Mesenchymal stem cell (in vitro differentiated cells and primary cell): Measurements from ENCODE around the gene TMEM184B. TPM values are rescaled to one million over a fixed set of nuclear protein-coding genes. Genes with fewer than 3 reads are reported as not detected.

Experiments
- DNase-seq: peaks from one replicate; pipeline ENCODE4 v3.0.0-alpha.2; 2013
- H2AFZ ChIP-seq: one replicate; pipeline ENCODE4 v1.6.1; 2013; ENCODE audit warnings: low read depth, mild to moderate bottlenecking, control low read depth, inconsistent platforms, low read length, moderate library complexity
- H2AK5ac ChIP-seq: 2 replicates; pipeline ENCODE4 v1.6.1; 2013; ENCODE audit warnings: low read length, moderate library complexity, mild to moderate bottlenecking, inconsistent platforms; ENCODE audit not compliant: severe bottlenecking
- H2BK120ac ChIP-seq: one replicate; pipeline ENCODE4 v1.6.1; 2013; ENCODE audit warnings: low read depth, mild to moderate bottlenecking, inconsistent platforms, low read length, moderate library complexity
- H2BK12ac ChIP-seq, 2 experiments: one replicate each; pipeline ENCODE4 v1.6.1; 2013; ENCODE audit warnings: inconsistent platforms in 2 of 2, low read length in 2 of 2, mild to moderate bottlenecking in 2 of 2, moderate library complexity in 2 of 2, control low read depth in 1 of 2
- H2BK15ac ChIP-seq: one replicate; pipeline ENCODE4 v1.6.1; 2013; ENCODE audit warnings: mild to moderate bottlenecking, low read depth, inconsistent platforms; ENCODE audit not compliant: poor library complexity, severe bottlenecking
- H2BK5ac ChIP-seq: 2 replicates; pipeline ENCODE4 v1.6.1; 2013; ENCODE audit warnings: low read depth, mild to moderate bottlenecking, low read length, control low read depth, inconsistent platforms; ENCODE audit not compliant: poor library complexity, severe bottlenecking
- H3K14ac ChIP-seq, 2 experiments: one replicate each; pipeline ENCODE4 v1.6.1; 2013; ENCODE audit warnings: inconsistent platforms in 2 of 2, low read length in 2 of 2, control low read depth in 1 of 2, mild to moderate bottlenecking in 1 of 2, moderate library complexity in 1 of 2
- H3K18ac ChIP-seq, 2 experiments: one replicate each; pipeline ENCODE4 v1.6.1; 2013; ENCODE audit warnings: inconsistent platforms in 2 of 2, low read length in 2 of 2, control low read depth in 1 of 2, low read depth in 1 of 2, mild to moderate bottlenecking in 1 of 2
- H3K23ac ChIP-seq, 2 experiments: one replicate each; pipeline ENCODE4 v1.6.1; 2013; ENCODE audit warnings: inconsistent platforms in 2 of 2, low read length in 2 of 2, mild to moderate bottlenecking in 2 of 2, moderate library complexity in 2 of 2, control low read depth in 1 of 2
- H3K27ac ChIP-seq: 2 replicates; pipeline ENCODE4 v1.5.1; 2013; ENCODE audit warnings: mild to moderate bottlenecking, moderate library complexity, low read length, control low read depth, inconsistent platforms; ENCODE audit not compliant: poor library complexity, severe bottlenecking
- H3K27me3 ChIP-seq, 2 experiments: 2 replicates each; pipeline versions ENCODE4 v1.6.1 to v1.7.0; 2013; ENCODE audit warnings: low read length in 2 of 2, mild to moderate bottlenecking in 2 of 2, moderate library complexity in 2 of 2, control low read depth in 1 of 2, inconsistent platforms in 1 of 2; ENCODE audit not compliant: control insufficient read depth in 1 of 2, insufficient read depth in 1 of 2
- H3K36me3 ChIP-seq, 2 experiments: 2 replicates each; pipeline versions ENCODE4 v1.6.1 to v1.7.0; 2013; ENCODE audit warnings: low read length in 2 of 2, control low read depth in 1 of 2, inconsistent platforms in 1 of 2, low read depth in 1 of 2, mild to moderate bottlenecking in 1 of 2; ENCODE audit not compliant: insufficient read depth in 2 of 2, control insufficient read depth in 1 of 2
- H3K4ac ChIP-seq, 2 experiments: one replicate each; pipeline ENCODE4 v1.6.1; 2013; ENCODE audit warnings: inconsistent platforms in 2 of 2, low read length in 2 of 2, mild to moderate bottlenecking in 2 of 2, moderate library complexity in 2 of 2, control low read depth in 1 of 2, low read depth in 1 of 2
- H3K4me1 ChIP-seq: 2 replicates; pipeline ENCODE4 v1.6.1; 2013; ENCODE audit warnings: low read depth, low read length, control low read depth; ENCODE audit not compliant: control insufficient read depth, insufficient read depth
- H3K4me2 ChIP-seq: 2 replicates; pipeline ENCODE4 v1.6.1; 2013; ENCODE audit warnings: low read length, mild to moderate bottlenecking, inconsistent platforms; ENCODE audit not compliant: poor library complexity, severe bottlenecking
- H3K4me3 ChIP-seq, 2 experiments: 2 replicates each; pipeline versions ENCODE4 v1.5.1 to v1.7.0; 2013; ENCODE audit warnings: low read length in 2 of 2, mild to moderate bottlenecking in 2 of 2, control low read depth in 1 of 2, low read depth in 1 of 2; ENCODE audit not compliant: insufficient read depth in 1 of 2
- H3K79me1 ChIP-seq: replicated peaks from 2 replicates; pipeline ENCODE4 v1.6.1; 2013; ENCODE audit warnings: mild to moderate bottlenecking, control low read depth, low read length, inconsistent platforms; ENCODE audit not compliant: poor library complexity, severe bottlenecking
- H3K9ac ChIP-seq: 2 replicates; pipeline ENCODE4 v1.7.0; 2013; ENCODE audit warnings: mild to moderate bottlenecking, low read length, moderate library complexity
- H3K9me3 ChIP-seq: 2 replicates; pipeline ENCODE4 v1.7.0; 2013; ENCODE audit warnings: mild to moderate bottlenecking, low read length; ENCODE audit not compliant: control insufficient read depth
- H4K8ac ChIP-seq: one replicate; pipeline ENCODE4 v1.6.1; 2013; ENCODE audit warnings: inconsistent platforms, mild to moderate bottlenecking, low read length, moderate library complexity
- H4K91ac ChIP-seq: one replicate; pipeline ENCODE4 v1.6.1; 2013; ENCODE audit warnings: mild to moderate bottlenecking, low read length, inconsistent platforms
- WGBS: methylation state at CpG from one replicate; pipeline ENCODE4 v1.1.7; 2013; ENCODE audit warnings: mixed read lengths; 5-methylcytosine and 5-hydroxymethylcytosine counted together
- polyA plus RNA-seq, 2 experiments: library from polyadenylated mRNA; stranded (reverse); fragments of 200-250 nt; gene quantifications; one replicate each; pipeline ENCODE4 v1.2.3, GENCODE V29; 2013

TMEM184B gene
- 71.3 TPM for polyA plus RNA-seq (2013, experiment 1 of 2)
- polyA plus RNA-seq (2013, experiment 2 of 2), result 71.6 TPM

- Histone ChIP-seq H3K79me1 (no peaks in the 10 kb centered on the region), H2AFZ (peak within 1 kb of the TSS; percentile 81), H2BK5ac (peak within 1 kb of the TSS; percentile 94), H4K91ac (peak within 1 kb of the TSS; percentile 79), H2AK5ac (no peak within 1 kb of the TSS), H3K18ac (peak within 1 kb of the TSS; percentile 73 to 92), H3K9ac (peak within 1 kb of the TSS; percentile 95), H3K14ac (peak within 1 kb of the TSS in 1 of 2 experiments; percentile 98), H3K4me3 (peak within 1 kb of the TSS; percentile 93 to 97), H3K27me3 (peaks cover 0 to 3% of the 10 kb centered on the region in 2 experiments), H4K8ac (peak within 1 kb of the TSS; percentile 96), H3K23ac (peak within 1 kb of the TSS in 1 of 2 experiments; percentile 61), H3K27ac (no peak within 1 kb of the TSS), H3K4ac (peak within 1 kb of the TSS; percentile 16 to 94), H3K4me2 (peak within 1 kb of the TSS; percentile 85), H3K4me1 (peaks cover 28% of the 10 kb centered on the region), H3K36me3 (peaks cover 0 to 20% of the 10 kb centered on the region in 2 experiments), H2BK12ac (peak within 1 kb of the TSS; percentile 38 to 61), H3K9me3 (no peaks in the 10 kb centered on the region), H2BK15ac (peak within 1 kb of the TSS; percentile 91), H2BK120ac (peak within 1 kb of the TSS; percentile 99)
- DNase-seq, result peak; percentile 66
- WGBS, result under 1% methylated on average over 81 of the region's 97 CpGs
Measured at GRCh38 chr22:38272373-38273134, at the start of gene TMEM184B. TMEM184B (minus strand) TSS chr22:38273010; CDS start chr22:38247961, 25,049 bp downstream.

- H3K36me3 ChIP-seq, result no peaks in the 10 kb centered on the region
- H3K18ac ChIP-seq, result no peak overlapping the region
- H4K91ac ChIP-seq, result no peak overlapping the region
- H3K9me3 ChIP-seq, result no peaks in the 10 kb centered on the region
- H3K27me3 ChIP-seq, result no peaks in the 10 kb centered on the region
- H2BK15ac ChIP-seq, result no peak overlapping the region
- no peak overlapping the region for H3K9ac ChIP-seq
- H4K8ac ChIP-seq, result no peak overlapping the region
- 97% methylated on average over 11 of the region's 11 CpGs for WGBS
- no peak overlapping the region for H3K14ac ChIP-seq
- H3K4ac ChIP-seq, result no peak overlapping the region
- no peak overlapping the region for H2BK120ac ChIP-seq
- peak overlapping the region in 1 of 2 experiments; percentile 42 for H2BK12ac ChIP-seq
- DNase-seq, result no peak
- H2AK5ac ChIP-seq, result no peak overlapping the region
- H3K4me3 ChIP-seq, result no peak overlapping the region
- H3K4me1 ChIP-seq, result peaks cover 11% of the 10 kb centered on the region
- no peak overlapping the region for H2BK5ac ChIP-seq
- no peak overlapping the region for H3K4me2 ChIP-seq
- H3K79me1 ChIP-seq, result no peaks in the 10 kb centered on the region
- no peak overlapping the region for H2AFZ ChIP-seq
- no peak overlapping the region for H3K23ac ChIP-seq
- no peak overlapping the region for H3K27ac ChIP-seq
Measured at GRCh38 chr22:38320605-38321402, 48.0 kb upstream of the TMEM184B start.

- Histone ChIP-seq H3K9me3 (no peaks in the 10 kb centered on the region), H3K18ac (peak overlapping the region in 1 of 2 experiments; percentile 46), H3K4me3 (no peak overlapping the region), H2BK12ac (peak overlapping the region; percentile 69 to 75), H3K4me1 (peaks cover 25% of the 10 kb centered on the region), H3K27ac (peak overlapping the region; percentile 87), H3K79me1 (no peaks in the 10 kb centered on the region), H3K23ac (no peak overlapping the region), H2BK15ac (peak overlapping the region; percentile 16), H2BK5ac (no peak overlapping the region), H4K91ac (no peak overlapping the region), H3K4me2 (no peak overlapping the region), H3K27me3 (no peaks in the 10 kb centered on the region), H2AFZ (no peak overlapping the region), H3K14ac (peak overlapping the region in 1 of 2 experiments; percentile 81), H2AK5ac (peak overlapping the region; percentile 41), H3K4ac (peak overlapping the region; percentile 57 to 95), H2BK120ac (no peak overlapping the region), H3K9ac (peak overlapping the region; percentile 89), H4K8ac (peak overlapping the region; percentile 58), H3K36me3 (peaks cover 0 to 1% of the 10 kb centered on the region in 2 experiments)
- 86% methylated on average over 14 of the region's 14 CpGs for WGBS
- no peak for DNase-seq
Measured at GRCh38 chr22:38318792-38319773, 46.3 kb upstream of the TMEM184B start.
